Measurements from ENCODE around the gene PRR14L.
"Not testable (repeated sequence)": the region's sequence is repeated elsewhere in the genome, so short reads cannot be mapped to it uniquely, and the experiment has no call there.

PRR14L gene

GRCh38 chr22:31749636-31750364 lies at the start of gene PRR14L:
PRR14L (minus strand) TSS chr22:31750132; CDS start chr22:31738860, 11,272 bp downstream.
- DNase-seq, result peak; percentile 98

GRCh38 chr22:31799358-31799757 lies 49.4 kb upstream of the PRR14L start:
- not testable (repeated sequence) for DNase-seq

- DNase-seq, result peak; percentile 72
Measured at GRCh38 chr22:31790240-31790639, 40.3 kb upstream of the PRR14L start.

- DNase-seq, result peak; percentile 82
Measured at GRCh38 chr22:31789803-31790202, 39.9 kb upstream of the PRR14L start.

GRCh38 chr22:31776231-31776630 lies 26.3 kb upstream of the PRR14L start:
- DNase-seq, result no peak

- DNase-seq, result no peak
Measured at GRCh38 chr22:31773416-31773815, 23.5 kb upstream of the PRR14L start.

GRCh38 chr22:31768422-31769059 lies 18.6 kb upstream of the PRR14L start:
- no peak for DNase-seq

GRCh38 chr22:31764785-31765184 lies 14.9 kb upstream of the PRR14L start:
- no peak for DNase-seq

- DNase-seq, result not testable (repeated sequence)
Measured at GRCh38 chr22:31758860-31759259, 8.9 kb upstream of the PRR14L start.

GRCh38 chr22:31757265-31757664 lies 7.3 kb upstream of the PRR14L start:
- no peak for DNase-seq

GRCh38 chr22:31754813-31755212 lies 4.9 kb upstream of the PRR14L start:
- DNase-seq, result peak; percentile 48

GRCh38 chr22:31753634-31754501 lies 3.9 kb upstream of the PRR14L start, which contains the start of gene DEPDC5:
DEPDC5 (plus strand) TSS chr22:31754019; CDS start chr22:31754922, 903 bp downstream.
- peak; percentile 98 for DNase-seq

GRCh38 chr22:31753005-31753633 lies 3.2 kb upstream of the PRR14L start:
- DNase-seq, result peak; percentile 93

- no peak for DNase-seq
Measured at GRCh38 chr22:31752096-31752847, 2.3 kb upstream of the PRR14L start.

GRCh38 chr22:31750365-31751284 lies 693 bp upstream of the PRR14L start:
- no peak for DNase-seq

GRCh38 chr22:31748490-31748889 lies 1.4 kb downstream of the PRR14L start:
- peak; percentile 32 for DNase-seq

GRCh38 chr22:31747441-31747840 lies 2.5 kb downstream of the PRR14L start:
- DNase-seq, result no peak

GRCh38 chr22:31743871-31744270 lies 6.1 kb downstream of the PRR14L start:
- DNase-seq, result no peak

GRCh38 chr22:31742682-31743081 lies 7.2 kb downstream of the PRR14L start:
- DNase-seq, result no peak

GRCh38 chr22:31742115-31742514 lies 7.8 kb downstream of the PRR14L start:
- no peak for DNase-seq

GRCh38 chr22:31740314-31740713 lies 9.6 kb downstream of the PRR14L start:
- not testable (repeated sequence) for DNase-seq
